ENCODE results near the gene NAXD.

DNA sequence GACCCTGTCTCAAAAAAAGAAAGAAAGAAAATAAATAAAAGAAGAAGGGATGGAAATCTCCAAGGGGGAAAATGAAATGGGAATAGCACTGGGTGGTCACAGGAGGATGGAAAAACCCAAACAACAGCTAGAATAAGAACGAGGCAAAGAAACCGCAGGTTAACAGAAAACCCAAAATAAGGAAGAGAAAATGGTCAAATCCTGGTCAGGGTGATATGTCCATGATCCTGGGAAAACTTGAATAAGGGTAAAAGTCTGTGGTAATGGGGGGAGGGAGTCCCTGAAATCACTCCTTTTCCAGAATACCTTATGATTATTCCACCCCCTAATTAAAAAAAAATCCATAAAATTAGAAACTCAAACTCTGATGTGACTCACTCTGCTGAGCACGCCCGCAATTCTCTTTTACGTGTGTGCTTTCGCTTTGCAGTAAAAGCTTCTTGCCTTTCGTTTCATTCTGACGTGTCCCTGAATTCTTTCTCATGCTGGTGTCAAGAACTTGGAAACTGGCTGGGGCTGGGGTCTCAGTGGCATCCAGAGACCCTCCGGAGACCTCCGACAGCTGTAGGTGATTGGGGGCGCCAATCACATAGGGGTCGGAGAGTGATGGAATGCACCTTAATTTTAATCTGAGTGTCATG lies 4.3 kb upstream of the NAXD start:
- TF ChIP-seq, protein P1, sequence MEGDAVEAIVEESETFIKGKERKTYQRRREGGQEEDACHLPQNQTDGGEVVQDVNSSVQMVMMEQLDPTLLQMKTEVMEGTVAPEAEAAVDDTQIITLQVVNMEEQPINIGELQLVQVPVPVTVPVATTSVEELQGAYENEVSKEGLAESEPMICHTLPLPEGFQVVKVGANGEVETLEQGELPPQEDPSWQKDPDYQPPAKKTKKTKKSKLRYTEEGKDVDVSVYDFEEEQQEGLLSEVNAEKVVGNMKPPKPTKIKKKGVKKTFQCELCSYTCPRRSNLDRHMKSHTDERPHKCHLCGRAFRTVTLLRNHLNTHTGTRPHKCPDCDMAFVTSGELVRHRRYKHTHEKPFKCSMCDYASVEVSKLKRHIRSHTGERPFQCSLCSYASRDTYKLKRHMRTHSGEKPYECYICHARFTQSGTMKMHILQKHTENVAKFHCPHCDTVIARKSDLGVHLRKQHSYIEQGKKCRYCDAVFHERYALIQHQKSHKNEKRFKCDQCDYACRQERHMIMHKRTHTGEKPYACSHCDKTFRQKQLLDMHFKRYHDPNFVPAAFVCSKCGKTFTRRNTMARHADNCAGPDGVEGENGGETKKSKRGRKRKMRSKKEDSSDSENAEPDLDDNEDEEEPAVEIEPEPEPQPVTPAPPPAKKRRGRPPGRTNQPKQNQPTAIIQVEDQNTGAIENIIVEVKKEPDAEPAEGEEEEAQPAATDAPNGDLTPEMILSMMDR (IDR thresholded peaks at IDR 0.05; ENCODE audit: insufficient read depth, low read depth, low read length) = no peak
- TF ChIP-seq EZH2 (IDR thresholded peaks at IDR 0.05; ENCODE audit: insufficient read depth, low read length) = no peak
